Measurements from ENCODE around the gene SORCS2.
A peak's percentile ranks its signal among the peaks of the same experiment; 100 is the strongest.
"Not testable (repeated sequence)": the region's sequence is repeated elsewhere in the genome, so short reads cannot be mapped to it uniquely, and the experiment has no call there.

SORCS2 gene

DNA sequence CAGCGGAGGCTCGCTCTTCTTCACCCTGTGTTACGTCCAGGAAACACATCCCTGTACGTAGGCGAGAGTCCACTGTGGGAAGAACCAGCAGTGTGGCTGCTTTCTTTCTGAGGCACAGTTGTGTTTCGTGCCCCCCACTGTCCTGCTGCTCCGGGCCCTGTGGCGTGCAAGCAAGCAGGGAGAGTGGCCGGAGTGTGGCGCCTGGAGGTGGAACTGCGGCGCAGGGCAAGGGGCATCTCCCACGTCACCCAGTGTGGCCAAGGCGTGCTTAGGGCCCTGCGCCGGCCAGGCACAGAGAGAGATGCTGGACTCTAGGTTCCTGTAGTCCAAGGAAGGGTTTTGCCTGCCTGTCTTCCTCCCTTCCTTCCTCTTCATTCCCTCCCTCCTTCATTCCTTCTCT, 255.7 kb downstream of the SORCS2 start:
- DNase-seq (ENCODE audit: low read depth, low spot score): no peak

DNA sequence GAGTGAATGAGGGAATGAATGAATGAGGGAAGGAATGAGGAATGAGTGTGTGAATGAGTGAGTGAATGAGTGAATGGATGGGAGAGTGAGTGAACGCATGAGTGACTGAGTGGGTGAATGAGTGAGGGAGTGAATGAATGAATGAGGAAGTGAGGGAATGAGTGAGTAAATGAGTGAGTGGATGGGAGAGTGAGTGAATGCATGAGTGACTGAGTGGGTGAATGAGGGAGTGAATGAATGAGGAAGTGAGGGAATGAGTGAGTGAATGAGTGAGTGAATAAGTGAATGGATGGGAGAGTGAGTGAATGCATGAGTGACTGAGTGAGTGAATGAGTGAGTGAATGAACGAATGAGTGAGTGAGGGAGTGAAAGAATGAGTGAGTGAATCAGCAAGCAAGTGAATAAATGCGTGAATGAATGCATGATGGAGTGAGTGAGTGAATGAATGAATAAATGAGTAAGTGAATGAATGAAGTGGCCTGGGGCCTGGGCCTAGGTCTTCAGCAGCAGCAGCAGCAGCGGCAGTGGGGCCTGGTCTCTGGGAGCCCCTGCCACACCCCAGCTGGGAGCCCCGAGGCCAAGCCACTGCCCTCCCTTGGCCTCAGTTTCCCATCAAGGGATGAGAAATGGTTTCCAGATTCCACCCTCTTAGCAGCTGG, 258.6 kb downstream of the SORCS2 start:
- DNase-seq (ENCODE audit: low read depth, low spot score): no peak

DNA sequence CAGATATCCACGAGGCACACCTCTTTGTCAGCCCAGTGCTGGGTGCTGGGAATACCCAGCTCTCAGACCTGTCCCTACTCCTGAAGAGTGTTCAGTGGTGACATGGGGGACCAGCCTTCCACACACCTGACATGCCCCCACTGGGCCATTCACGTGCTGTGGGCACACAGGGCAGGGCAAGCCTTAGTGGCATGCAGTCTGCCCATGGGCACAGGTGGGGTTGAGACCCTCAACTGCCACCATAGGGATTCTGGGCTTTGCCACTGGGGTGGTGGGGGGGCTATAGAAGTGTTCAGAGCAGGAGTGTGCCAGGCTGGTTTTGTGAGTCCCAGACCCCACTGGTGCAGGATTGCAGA, 259.1 kb downstream of the SORCS2 start:
- no peak for DNase-seq (ENCODE audit: low read depth, low spot score)

DNA sequence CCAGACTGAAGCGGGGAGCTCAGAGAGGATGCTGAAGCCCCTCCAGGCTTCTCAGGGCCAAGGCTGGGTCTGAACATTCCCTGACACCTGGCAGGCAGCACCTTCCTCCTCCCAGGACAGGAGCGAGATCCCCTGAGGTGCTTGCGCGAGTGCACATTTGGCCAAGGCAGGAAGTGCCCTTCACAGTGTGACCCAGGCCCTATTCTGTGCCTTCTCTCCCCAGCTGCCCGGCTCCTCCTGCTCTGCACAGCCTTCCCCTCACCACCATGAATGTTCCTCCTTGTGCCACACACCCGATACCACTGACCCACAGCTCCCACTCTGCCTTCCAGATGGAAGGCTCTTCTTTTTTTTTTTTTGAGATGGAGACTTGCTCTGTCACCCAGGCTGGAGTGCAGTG, 259.5 kb downstream of the SORCS2 start:
- no peak for DNase-seq (ENCODE audit: low read depth, low spot score)

DNA sequence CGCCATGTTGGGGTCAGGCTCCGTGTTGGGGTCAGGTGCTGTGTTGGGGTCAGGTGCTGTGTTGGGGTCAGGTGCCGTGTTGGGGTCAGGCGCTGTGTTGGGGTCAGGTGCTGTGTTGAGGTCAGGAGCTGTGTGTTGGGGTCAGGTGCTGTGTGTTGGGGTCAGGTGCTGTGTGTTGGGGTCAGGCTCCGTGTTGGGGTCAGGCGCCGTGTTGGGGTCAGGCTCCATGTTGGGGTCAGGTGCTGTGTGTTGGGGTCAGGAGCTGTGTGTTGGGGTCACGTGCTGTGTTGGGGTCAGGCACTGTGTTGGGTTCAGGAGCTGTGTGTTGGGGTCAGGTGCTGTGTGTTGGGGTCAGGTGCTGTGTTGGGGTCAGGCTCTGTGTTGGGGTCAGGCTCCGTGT, 260.5 kb downstream of the SORCS2 start:
- not testable (repeated sequence) for DNase-seq (ENCODE audit: low read depth, low spot score)

DNA sequence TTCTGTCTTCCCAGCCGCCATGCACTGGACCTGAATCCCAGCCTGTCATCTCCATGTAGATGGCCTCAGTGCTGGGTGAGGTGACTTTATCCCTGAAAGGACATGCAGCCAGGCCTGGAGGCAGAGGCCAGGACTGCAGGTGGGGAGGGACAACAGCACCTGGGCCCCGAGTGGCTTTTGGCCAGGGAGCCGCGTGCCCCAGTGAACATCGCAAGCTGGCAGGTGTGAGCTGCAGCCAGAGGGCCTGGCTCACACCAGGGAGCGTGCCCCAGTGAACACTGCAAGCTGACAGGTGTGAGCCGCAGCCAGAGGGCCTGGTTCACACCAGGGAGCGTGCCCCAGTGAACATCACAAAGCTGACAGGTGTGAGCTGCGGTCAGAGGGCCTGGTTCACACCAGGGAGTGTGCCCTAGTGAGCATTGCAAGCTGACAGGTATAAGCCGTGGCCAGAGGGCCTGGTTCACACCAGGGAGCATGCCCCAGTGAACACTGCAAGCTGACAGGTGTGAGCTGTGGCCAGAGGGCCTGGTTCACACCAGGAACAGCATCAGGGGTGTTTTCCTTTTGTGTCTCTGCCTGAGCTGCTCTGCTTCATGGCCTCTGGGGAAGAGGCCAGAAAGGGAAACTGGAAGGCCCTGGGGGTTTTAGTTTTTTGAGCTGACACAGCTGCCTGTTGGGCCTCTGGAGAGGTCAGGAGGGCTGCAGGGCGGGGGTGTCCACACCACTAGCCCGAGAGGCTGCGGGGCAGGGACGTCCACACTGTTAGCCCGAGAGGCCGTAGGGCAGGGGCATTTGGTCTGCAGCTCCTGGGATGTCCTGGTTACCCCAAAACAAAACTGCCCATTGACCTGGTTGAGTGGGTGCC, 265.1 kb downstream of the SORCS2 start:
- no peak for DNase-seq (ENCODE audit: low read depth, low spot score)

DNA sequence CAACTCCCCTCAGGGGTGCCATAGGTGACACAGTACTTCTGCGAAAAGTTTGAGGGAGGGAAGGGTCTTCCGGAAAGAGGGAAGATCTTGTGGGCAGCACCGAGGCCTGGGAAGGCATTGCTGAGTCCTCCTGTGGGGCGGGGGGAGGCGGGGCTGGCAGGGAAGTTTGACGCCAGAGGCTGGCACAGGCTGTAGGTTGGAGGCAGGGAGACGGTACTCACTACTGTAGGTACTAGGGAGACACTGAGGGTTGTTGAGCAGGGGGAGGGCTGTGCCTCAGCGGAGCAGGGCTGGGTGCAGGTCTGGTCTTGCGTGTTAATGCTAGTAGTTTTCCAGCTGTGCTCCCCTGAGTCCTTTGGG, 265.7 kb downstream of the SORCS2 start:
- no peak for DNase-seq (ENCODE audit: low read depth, low spot score)

DNA sequence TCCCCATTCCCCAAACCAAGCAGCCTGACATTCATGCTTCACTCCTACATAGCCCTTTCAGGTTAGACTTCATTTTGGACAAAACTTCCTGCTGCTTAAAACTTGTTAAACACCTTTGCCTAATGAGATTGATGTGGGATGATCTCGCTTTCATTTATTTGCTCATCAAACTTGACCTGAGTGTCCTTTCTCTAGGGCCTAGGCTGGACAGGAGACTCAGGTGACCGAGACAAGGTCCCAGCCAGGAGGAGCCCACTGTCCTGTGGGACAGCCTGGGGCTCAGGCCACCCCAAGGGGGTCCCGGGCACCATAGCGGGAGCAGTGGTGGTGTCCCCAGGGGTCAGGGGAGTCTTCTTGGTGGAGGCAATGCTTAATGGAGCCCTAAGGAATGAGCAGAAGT, 266.1 kb downstream of the SORCS2 start:
- DNase-seq (ENCODE audit: low read depth, low spot score): no peak

DNA sequence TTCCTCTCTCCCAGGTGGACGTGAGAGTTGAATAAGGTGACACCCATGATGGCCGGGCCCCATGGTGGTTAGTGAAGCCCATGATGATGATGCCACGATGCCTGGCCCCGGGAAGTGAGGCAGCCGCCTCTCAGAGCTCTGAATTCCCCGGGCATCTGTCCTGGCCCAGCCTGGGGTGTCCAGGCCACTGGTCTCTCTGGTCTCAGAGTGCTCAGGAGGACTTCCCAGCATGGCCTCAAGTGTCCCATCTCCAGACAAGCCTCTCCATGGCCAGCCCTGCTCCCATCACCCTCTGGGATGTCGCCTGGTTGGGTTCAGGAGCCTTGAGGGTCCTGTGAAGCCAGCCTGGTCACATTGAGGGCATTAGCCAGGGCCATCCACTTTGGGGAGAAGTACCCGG, 267.1 kb downstream of the SORCS2 start:
- no peak for DNase-seq (ENCODE audit: low read depth, low spot score)

DNA sequence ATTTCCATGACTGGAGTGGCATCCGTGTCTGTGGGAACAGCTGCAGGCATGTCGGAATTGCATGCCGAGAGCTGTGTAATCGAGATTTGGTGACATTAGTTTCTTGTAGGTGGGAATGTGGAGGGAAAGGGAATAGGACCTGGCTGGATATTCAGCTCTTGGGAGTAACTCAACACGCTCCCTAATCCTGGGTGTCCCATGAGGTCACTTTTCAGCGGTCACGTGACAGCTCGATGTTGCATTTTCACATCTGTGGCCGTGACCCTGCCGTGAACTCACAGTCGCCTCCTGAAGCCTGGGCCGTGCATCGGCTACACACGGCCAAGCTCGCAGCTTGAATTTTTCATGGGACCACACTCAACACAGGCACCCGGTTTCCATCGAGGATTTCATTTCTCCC, 268.2 kb downstream of the SORCS2 start:
- DNase-seq (ENCODE audit: low read depth, low spot score): no peak

DNA sequence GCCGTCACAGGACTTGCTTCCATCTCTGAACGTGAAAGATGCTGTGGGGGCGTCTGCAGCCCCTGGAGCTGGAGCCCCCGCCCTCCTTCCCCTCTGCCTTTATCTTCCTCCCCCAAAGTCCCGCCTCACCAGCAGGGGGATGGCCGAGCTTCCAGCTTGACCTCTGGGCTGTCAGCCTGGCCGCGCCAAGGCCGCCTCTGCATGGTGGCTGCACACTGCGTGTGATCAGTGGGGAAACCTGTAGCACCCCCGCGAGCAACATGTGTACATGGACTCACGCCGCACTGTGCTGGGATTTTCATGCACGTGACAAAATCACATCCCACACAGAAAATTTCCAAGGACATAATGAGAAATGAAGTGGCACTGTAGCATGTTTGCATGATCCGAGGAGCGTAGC, 268.9 kb downstream of the SORCS2 start:
- DNase-seq (ENCODE audit: low read depth, low spot score): no peak

DNA sequence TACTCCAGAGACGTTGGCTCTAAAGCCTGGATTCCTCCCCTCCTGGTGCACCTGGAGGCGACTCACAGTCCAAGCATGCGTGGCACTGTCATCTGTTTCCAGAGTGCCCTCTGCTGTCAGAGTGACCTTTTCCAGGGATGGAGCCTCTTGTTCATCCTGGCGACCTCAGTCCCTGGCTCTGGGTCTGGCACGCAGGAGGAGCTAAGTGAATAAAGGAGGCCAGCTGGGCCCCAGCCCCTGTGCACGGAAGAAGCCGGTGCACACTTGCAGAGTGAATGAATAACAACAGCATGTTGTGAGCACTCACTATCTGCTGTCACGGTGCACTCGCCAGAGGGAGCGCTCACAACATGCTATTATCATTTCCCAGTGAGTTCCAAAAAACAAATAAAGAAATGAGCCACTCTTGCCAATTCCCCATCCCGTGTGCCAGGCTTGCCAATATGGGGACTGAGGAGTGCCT, 270.2 kb downstream of the SORCS2 start:
- DNase-seq (ENCODE audit: low read depth, low spot score): peak; percentile 45

DNA sequence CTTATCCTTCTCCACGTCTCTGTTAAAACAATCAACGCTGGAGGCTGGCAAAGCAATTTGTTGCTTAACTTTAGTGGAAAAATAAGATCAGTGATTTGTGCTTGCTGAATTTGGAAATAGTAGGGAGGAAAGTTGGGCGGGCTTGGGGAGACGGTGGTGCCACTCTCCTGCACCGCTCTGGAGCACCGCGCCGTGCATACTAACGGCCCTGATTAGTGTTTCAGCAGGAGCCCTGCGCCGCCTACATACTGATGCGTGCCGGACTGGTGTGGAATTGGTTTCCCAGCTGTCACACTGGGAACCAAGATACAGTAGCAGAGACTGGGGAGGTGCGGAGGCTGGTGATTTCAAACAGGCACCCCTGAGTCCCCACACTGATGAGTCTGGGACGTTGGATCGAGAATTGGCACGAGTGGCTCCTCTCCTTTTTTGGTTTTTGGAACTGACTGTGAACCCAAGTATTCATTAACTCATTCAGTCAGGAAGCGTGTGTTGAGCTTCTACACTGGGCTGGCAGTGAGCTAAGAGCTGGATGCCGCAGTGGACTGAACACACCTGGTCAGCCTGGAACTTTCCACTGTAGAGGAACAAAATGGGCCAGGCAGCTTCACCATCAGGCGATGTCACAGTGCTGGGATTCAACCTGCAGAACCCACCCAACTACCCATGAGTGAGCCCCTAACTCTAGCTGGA, 271.4 kb downstream of the SORCS2 start:
- no peak for DNase-seq (ENCODE audit: low read depth, low spot score)

DNA sequence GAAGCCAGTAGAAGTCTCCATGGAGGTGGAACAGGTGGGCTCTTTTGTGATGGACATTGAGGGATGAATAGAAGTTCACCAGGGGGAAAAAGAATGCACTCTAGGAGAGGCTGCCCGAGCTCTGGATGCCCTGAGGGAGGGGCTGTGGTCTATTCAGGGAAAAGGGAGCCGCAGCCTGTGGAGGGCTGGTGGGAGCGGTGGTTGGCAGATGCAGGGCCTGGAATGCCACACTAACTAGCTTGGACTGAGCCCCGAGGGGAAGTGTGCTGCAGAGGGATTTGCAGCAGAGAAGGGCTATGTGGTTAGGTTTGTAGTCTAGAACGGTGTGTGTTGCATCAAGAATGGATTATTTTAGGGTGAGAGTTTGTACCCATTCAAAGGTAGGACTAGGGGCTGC, 271.9 kb downstream of the SORCS2 start:
- DNase-seq (ENCODE audit: low read depth, low spot score): no peak

DNA sequence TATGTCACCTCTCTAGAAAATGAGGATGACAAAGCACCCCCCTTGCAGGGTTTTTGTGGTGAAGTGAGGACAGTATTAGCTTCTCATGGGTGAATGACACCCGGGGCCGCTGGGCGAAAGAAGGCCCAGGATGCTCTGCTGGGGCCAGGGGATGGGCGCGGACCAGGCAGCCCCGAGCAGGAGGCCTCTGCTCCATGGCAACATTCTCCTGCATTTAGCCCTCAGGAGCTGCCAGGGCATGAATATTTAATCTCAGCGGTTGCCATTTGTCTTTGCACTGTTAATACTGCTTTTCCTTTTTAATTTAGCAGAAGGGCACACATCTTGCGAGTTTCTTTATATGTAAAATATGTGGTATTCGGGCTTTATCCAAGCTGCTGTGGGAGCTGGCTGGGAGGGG, 272.7 kb downstream of the SORCS2 start:
- DNase-seq (ENCODE audit: low read depth, low spot score): no peak

DNA sequence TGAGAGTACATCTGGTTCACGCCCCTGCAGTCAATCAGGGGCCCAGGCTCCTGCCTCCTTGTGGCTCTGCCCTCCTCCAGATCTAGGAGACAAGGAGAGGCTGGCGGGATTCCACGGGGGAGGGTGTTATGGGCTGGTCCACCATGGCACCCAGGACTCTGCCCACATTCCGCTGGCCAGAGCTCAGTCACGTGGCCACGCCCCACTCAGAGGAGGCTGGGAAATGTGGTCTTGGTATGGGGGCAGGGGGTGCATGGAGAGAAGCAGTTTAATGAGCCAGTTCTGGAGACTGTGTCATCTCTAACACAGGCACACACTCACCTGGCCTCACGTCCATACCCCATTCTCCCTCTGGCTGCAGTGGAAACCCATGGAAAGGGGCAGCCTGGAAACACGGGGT, 273.9 kb downstream of the SORCS2 start:
- no peak for DNase-seq (ENCODE audit: low read depth, low spot score)

DNA sequence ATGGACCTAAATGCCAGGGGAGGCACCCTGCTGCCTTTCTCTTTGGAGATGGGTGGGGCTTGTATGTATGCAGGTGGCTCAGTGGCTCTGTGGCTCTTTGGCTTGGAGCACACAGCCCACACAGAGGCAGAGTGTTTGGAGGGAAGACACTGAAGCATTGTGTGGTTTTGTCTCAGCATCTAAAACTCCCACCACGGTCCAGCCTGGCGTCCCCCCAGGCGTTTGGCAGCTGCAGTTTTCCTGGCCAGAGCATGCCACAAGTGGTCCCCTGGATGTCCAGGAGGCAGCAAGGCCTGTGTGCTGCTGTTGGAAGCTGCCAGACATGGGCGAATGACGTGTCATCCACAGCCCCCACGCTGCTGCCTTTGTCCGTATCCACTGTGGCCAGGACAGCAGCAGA, 274.6 kb downstream of the SORCS2 start:
- no peak for DNase-seq (ENCODE audit: low read depth, low spot score)

DNA sequence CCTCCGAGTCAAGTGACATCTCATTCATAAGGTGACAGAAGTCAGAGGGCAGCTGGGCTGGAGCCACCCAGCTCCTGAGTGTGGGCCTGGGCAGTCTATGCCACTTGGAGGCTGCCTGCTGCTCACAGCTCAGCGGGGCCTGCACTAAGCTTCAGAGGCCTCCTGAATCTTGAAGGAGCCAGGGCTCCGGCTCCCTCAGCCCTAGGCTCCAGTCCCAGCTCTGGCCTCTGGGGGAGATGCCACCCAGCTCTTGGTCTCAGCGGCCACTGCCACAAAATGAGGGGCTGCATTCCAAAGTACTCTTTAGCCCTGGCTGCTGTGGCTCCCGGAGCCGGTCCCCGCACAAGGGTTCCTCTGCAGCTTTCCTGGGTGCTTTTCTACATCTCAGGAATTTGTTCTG, 275.1 kb downstream of the SORCS2 start:
- no peak for DNase-seq (ENCODE audit: low read depth, low spot score)

DNA sequence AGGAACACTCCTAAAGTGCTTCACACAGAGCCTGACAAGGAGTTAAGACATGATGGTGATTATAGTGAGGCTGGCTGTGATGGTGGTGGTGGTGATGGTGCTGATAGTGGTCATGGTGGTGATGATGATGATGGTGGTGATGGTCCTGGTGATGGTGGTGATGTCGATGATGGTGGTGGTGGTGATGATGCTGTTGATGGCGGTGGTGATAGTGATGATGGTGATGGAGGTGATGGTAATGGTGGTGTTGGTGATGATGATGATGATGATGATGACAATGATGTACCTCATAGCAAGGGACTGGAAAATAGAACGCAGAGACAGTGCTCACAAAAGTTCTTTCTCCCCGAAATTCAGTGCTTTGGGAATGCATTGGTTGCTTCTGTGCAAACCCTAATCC, 276.7 kb downstream of the SORCS2 start:
- no peak for DNase-seq (ENCODE audit: low read depth, low spot score)

DNA sequence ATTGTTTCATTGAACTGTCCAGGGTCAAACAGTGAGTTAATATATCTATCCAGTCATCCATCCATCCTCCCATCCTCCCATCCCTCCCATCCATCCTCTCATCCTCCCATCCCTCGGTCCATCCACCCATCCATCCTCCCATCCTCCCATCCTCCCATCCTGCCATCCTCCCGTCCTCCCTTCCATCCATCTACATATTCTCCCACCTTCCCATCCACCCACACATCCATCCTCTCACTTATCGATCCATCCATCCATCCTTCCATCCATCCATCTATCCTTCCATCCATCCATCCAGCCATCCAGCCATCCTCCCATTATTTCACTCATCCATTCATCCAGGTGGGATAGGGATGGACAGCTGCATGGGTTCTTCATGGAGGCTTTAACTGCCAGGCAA, 277.8 kb downstream of the SORCS2 start:
- no peak for DNase-seq (ENCODE audit: low read depth, low spot score)

DNA sequence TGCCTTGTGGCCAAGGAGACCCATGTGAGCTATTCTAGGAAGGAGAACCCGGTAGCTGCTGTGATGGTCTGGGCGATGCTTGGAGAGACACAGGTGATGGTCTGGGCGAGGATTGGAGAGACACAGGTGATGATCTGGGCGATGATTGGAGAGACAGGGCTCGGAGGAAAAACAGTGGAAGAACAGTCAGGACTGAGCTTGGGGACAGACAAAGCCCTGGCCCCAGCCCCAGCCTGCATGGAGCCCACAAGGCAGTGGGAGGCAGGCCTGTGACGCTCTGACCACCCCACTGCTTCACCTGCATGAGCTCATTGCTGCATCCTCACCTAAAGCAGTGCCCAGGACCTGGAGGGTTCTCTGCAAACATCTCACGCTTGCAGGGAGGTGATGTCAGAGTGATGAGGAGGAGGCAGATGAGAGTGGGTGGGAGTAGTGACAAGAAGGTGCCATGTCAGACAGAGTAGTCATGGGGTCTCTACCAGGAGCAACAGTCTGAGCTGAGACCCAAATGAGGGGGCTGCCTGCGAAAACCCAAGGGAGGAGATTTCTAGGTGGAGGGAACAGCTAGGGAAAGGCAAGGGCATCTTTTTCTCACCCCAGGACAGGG, 278.3 kb downstream of the SORCS2 start:
- no peak for DNase-seq (ENCODE audit: low read depth, low spot score)

DNA sequence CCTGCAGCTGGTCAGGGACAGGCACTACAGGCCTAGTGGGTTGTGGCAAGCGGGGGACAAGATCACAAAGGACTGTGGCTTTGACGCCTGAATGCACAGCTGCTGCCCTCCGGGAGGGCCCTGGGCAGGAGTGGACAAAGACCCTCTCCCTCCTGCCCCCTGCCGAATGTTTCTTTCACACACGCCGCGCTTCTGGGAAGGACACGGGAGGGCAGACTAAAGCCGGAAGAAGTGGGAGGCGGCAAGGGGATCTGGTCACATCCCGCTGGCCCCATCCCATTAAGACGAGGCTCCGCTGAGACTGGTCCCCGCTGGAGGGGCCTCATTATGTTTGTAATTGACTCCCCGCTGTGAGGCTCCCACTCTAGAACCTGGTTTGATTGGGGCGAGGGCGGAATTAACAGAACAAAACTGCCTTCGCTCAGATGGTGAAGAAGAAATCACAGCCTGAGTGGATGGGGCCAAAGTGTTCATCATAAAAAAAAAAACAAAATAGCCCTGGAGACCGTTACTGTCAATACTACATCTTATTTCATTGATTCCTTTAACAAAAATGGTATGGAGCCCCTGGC, 280.2 kb downstream of the SORCS2 start:
- DNase-seq (ENCODE audit: low read depth, low spot score): no peak

Data from iPS DF 19.7 (cell line).